HPDE6-E6E7 (cell line): Measurements from ENCODE around the gene TPCN2.
"Not testable (repeated sequence)": the region's sequence is repeated elsewhere in the genome, so short reads cannot be mapped to it uniquely, and the experiment has no call there.

Experiments used
- DNase-seq: peaks from one replicate; pipeline ENCODE4 v3.0.0; 2011; ENCODE audit warnings: missing footprints; ENCODE audit errors: extremely low spot score

Gene TPCN2

DNA sequence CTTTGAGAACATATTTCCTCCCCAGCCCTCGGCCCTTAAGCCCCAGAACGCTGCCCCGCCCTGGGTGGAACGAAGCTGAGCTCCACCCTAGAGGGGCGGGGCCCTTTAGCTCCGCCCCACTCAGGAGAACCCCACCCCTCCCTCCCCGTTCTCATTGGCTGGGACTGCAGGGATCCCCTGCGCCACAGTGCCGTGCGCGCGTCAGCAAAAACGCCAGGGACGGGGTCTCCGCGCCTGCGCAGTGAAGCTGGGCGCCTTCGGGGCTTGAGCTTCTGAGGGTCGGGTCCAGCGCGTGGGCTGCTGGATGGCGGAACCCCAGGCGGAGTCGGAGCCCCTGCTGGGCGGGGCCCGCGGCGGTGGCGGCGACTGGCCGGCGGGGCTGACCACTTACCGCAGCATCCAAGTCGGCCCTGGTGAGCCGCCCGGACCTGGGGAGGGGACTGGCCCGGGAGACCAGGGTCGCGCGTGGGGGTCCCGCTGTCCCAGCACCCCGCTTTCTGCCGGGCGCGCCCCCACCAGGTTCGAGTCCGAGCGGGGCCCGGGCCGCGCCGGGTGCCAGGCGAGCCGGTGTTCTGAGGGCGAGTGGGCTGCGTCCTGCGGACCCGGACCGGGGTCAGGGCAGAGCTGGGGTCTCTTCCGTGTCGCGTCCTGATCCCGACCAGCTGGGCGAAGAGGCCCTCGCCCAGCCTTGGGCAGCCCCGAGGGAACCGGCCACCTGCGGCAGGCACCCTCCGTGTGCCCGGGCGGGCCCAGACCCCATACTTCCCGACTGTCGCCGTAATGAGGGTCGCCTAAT is at the start of gene TPCN2:
Gene TPCN2, plus strand, starts transcription at position 239 of the 796 bp plus-strand sequence. Its CDS starts 66 bp downstream, at position 305.
- peak; percentile 99 for DNase-seq

- DNase-seq: no peak
These were observed 49.5 kb upstream of the TPCN2 start for GRCh38 chr11:68999093-68999747.

- DNase-seq: not testable (repeated sequence)
These were observed 48.9 kb upstream of the TPCN2 start for GRCh38 chr11:68999748-69000355.

- DNase-seq: no peak
These were observed 48.3 kb upstream of the TPCN2 start for GRCh38 chr11:69000391-69000790.

DNA sequence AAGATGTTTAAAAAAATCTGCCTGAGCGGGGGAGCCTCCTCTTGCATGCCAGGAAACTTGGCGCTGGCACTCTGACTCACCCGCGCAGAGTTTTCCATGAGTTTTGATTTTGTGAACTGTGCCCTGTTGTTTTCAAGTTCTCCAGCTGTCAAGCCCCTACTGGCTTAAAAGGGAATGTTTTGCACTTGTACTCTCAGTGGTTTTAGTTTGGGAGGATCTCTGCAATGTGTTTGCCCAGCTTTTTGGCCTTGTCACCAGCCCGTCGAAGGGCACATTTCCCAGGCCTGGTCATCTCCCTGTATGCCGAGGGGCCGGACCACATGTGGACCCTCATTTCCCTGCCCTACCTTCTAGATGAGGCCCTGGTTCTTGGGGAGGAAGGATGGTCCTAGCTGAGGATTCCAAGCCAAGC is 47.9 kb upstream of the TPCN2 start:
- DNase-seq: peak; percentile 40

GRCh38 chr11:69001243-69002081 is 47.3 kb upstream of the TPCN2 start:
- no peak for DNase-seq

- no peak for DNase-seq
These were observed 46.6 kb upstream of the TPCN2 start for GRCh38 chr11:69002110-69002569.

GRCh38 chr11:69002570-69003231 is 46.0 kb upstream of the TPCN2 start:
- no peak for DNase-seq

GRCh38 chr11:69003301-69003865 is 45.3 kb upstream of the TPCN2 start:
- no peak for DNase-seq

DNA sequence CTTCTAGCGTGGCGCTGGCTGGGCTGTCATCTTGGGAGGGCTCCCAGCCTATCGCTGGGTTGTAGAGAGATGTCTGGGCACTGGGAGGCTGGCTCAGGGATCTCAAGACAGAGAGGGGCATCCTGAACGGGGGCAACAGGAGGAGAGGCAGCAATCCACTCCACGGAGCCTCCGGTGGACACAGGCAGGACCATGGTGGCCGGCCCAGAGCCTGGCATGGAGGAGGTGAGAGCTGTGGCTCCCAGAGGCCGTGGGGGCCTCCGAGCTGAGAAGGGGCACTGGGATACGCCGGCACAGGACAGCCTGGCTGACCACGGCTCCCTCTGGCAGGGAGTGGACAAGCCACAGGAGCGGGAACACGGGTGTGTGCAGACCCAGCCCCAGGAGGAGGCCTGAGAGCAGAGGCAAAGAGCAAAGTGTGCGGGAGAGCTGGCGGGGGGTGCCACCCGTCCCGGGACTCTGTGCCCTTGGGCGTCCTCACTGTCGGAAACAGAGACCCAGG is 44.8 kb upstream of the TPCN2 start:
- DNase-seq: no peak

- no peak for DNase-seq
These were observed 44.1 kb upstream of the TPCN2 start for GRCh38 chr11:69004411-69005182.

- DNase-seq: no peak
These were observed 43.5 kb upstream of the TPCN2 start for GRCh38 chr11:69005183-69005630.

- no peak for DNase-seq
These were observed 42.9 kb upstream of the TPCN2 start for GRCh38 chr11:69005631-69006368.

- DNase-seq: no peak
These were observed 41.9 kb upstream of the TPCN2 start for GRCh38 chr11:69006816-69007215.

- DNase-seq: no peak
These were observed 40.8 kb upstream of the TPCN2 start for GRCh38 chr11:69007975-69008381.

GRCh38 chr11:69008737-69009440 is 39.8 kb upstream of the TPCN2 start:
- DNase-seq: peak; percentile 97

GRCh38 chr11:69009441-69010211 is 39.1 kb upstream of the TPCN2 start:
- no peak for DNase-seq
